Right lung (tissue), 10 donors: ENCODE data around the gene GINS1. TPM values are rescaled to one million over a fixed set of nuclear protein-coding genes. Genes with fewer than 3 reads are reported as not detected.
A peak's percentile ranks its signal among the peaks of the same experiment; 100 is the strongest.

Experiments used
- DNase-seq, 2 donors: peaks; one replicate each; pipeline ENCODE4 v3.0.0-alpha.2; 2013
- long read RNA-seq, 8 donors: transcript quantifications; one replicate each; lab custom pipeline, GENCODE V29; 2026
- polyA plus RNA-seq, 5 donors: library from polyadenylated mRNA; unstranded; fragments of 120-200 nt; gene quantifications; one replicate each; pipeline versions ENCODE4 v1.2.1 to v1.2.3, GENCODE V29; 2013; ENCODE audit warnings: inconsistent platforms in 1 of 5, low replicate concordance in 1 of 5; ENCODE audit not compliant: insufficient read length in 5 of 5, insufficient read depth in 1 of 5

Gene GINS1
- 10 to 100 TPM; 12.6 to 25.5 (median 16.7) TPM for polyA plus RNA-seq
- long read RNA-seq, donor 1, result 0 reads
- long read RNA-seq, donor 2, partial matches to known transcripts, result 0 of 1 reads
- long read RNA-seq, donor 2, other reads (novel, unspliced or antisense), result 0 of 1 reads
- long read RNA-seq, donor 3, partial matches to known transcripts, result 0 of 1 reads
- long read RNA-seq, donor 3, other reads (novel, unspliced or antisense), result 0 of 1 reads
- long read RNA-seq, donor 4, result 0 reads
- long read RNA-seq, donor 5, partial matches to known transcripts, result 32 of 33 reads
- long read RNA-seq, donor 5, other reads (novel, unspliced or antisense), result 0 of 33 reads
- long read RNA-seq, donor 6, partial matches to known transcripts, result 0 of 1 reads
- long read RNA-seq, donor 6, other reads (novel, unspliced or antisense), result 0 of 1 reads
- long read RNA-seq, donor 7, partial matches to known transcripts, result 55 of 79 reads
- long read RNA-seq, donor 7, other reads (novel, unspliced or antisense), result 23 of 79 reads
- long read RNA-seq, donor 8, result 0 reads

DNA sequence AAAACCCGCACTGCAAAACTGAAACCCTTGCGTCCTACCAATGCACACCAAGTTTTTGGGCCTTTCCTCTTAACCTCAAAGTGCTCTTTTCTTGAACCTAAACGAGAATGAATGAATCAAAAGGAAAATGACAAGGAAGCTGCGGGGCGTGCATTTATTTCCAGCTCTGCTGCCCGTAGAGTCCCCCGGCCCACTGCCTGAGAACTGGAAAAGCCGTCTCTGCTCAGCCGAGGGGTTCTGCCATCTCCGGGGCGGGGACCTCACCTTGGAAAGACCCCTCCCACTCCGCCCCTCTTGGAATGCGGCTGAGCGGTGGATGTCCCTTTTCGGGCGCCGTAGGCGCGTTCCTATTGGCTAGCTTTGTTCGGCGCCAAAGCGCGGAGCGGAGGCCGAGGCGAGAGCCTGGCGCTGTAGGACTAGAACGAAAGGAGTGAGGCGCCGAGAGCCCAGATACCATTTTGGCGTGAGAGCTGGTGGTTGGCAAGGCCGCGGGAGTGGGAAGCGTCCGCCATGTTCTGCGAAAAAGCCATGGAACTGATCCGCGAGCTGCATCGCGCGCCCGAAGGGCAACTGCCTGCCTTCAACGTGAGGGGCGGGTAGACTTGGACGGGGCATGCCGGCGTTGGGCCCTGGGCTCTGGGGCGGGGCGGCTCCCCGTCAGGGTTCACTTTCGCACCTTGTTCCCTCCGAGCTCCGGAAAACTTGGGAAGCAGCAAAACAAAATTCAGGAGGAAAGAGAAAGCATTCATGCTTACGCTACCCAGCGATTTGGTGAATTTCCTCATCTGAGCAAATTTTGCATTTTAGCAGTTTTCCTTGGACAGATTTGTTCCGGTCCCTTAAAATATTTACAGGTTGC, at the start of gene GINS1:
Gene GINS1 (plus strand): TSS at position 363 of the 859 bp plus-strand sequence. CDS start 148 bp downstream, at position 511.
- DNase-seq, result peak; percentile 85 to 89

DNA sequence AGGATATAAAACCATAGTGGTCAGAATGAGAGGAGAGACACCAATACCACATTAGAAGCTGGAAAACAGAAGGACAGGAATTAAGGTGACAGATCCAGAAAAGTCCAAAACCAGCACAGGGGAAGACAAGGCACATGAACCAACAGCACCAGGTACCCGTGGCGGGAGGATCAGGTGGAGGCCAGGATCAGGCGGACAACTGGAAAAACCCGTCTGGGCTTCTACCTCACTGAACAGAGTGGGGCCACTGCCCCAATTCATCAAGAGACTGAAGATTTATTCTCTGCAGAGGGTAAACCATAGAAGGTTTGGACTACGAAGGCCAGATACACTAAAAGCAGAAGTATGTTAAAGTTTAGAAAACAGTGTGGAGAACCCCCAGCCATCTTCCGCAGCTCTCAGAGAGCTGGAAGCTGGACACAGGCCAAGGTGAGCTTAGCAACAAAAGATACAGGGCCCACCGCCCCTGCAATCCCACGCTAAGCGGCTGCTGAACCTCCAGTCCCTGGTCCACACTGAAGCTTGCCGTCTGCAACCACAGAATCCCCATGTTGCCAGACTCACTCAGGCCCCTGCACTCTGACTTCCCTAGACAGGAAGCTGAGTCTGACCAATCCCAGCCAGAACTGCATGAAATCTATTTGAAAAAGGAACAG, 46.7 kb upstream of the GINS1 start:
- no peak for DNase-seq

DNA sequence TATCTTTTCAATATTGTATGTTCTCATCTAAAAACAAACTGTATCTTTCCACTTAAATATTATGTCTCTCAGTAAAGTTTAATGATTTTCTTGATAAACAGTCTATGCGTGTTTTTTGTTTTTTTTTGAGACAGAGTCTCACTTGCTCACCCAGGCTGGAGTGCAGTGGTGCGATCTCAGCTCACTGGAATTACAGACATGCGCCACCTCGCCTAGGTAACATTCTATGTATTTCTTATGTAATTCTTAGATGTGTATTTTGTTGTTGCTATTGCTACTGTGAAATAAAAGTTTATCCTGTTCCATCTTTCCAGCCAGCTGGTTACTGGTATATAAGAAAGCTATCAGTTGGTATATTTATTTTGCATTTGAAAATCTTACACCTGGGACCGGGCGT, 46.2 kb upstream of the GINS1 start:
- DNase-seq, result no peak

DNA sequence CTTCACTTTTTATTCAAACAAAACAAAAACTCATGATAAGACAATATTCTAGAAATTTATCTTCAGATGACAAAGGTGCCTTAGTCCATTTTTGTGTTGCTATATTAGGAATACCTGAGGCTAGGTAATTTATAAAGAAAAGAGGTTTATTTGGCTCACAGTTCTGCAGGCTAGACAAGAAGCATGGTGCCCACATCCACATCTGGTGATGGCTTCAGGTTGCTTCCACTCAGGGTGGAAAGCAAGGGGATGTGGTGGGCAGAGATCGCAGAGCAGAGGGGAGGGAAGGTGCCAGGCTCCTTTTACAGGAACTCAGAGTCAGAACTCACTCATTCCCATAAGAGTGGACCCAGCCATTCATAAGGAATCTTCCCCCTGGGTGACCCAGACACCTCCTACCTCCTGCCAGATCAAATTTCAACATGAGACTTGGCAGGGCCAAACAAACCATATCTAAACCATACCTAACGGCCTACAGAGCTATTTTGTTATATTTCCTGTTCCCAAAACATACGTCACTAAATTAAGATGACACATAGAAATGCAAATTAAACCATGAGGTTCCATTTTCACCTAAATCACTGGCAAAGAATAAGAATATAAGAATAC, 43.2 kb upstream of the GINS1 start:
- no peak for DNase-seq

DNA sequence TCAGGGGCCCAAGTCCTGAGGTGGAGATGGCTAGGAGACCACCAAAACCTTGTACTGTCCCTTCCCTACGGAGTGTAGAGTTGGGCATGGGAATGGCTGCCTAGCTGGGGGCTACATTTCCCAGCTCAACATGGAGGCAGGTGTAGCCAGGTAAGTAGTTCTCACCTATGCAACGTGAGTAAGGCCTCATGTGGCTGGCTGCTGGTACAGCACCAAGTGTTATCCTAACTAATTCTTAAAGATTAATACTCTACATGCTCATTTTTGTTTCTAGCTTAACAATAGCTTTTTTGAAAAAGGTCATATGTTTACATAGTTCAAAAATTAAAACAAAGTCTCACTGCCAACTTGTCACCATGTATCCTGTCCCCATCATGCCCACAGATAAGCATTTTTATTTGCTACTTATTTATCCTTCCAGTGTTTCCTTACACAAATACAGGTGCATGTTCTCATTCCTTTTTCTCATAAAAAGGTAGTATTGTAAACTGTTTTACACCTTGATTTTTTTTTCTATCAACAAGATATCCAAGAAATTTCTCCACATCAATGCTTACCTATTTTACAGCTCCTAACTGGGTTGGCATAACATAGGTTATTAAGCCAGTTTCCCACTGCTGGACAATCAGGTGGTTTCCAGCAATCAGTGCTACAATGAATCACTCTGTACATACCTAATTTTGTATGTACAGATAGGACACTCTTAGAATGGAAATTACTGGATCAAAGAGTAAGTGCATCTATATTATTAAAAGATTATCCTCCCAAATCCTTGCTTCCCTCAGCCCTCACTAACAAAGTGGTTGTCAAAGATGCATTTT, 42.4 kb upstream of the GINS1 start:
- no peak for DNase-seq

DNA sequence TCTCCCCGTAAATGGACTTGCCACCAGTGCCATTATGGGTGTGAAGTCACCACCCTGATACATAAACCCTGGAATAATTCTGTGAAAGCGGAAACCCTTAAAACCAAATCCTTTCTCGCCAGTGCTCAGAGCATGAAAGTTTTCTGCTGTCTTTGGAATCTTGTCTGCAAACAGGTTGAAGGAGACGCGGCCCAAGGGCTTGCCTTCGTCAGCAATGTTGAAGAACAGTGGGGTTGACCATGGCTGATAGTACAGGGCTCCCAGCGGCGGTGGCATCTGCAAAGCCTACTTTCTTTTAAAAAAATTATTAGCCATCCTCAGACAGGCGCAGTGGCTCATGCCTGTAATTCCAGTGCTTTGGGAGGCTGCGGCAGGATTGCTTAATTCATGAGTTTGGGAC, 38.9 kb upstream of the GINS1 start:
- DNase-seq, result no peak

DNA sequence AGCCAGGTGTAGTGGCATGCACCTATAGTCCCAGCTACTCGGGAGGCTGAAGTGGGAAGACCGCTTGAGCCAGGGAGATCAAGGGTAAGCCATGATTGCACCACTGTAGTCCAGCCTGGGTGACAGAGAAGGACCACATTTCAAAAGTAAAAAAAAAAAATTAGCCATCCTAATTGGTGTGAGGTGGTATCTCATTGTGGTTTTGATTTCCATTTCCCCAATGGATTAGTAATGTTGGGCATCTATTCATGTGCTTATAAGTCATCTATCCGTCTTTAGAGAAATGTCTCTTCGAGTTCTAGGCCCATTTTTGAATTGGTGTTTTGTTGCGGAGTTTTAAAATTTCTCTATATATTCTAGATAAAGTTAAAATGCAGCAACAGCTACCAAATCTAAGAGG, 38.5 kb upstream of the GINS1 start:
- DNase-seq, result no peak

DNA sequence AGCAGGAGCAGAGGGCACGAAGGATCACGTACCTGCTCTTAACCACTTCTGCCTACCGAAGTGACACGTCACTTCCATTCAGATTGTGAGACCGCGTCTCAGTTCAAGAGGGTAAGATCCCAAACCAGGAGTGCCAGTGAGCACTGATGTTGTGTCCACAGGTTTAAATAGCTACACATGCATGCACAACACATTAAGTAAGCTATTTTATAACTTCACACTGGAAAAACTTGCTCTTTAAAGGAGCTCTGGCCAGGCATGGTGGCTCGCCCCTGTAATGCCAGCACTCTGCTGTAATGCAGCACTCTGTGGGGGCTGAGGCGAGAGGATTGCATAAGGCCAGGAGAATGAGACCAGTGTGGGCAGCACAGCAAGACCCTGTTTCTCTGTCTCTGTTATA, 37.9 kb upstream of the GINS1 start:
- DNase-seq, result peak; percentile 14 to 36

DNA sequence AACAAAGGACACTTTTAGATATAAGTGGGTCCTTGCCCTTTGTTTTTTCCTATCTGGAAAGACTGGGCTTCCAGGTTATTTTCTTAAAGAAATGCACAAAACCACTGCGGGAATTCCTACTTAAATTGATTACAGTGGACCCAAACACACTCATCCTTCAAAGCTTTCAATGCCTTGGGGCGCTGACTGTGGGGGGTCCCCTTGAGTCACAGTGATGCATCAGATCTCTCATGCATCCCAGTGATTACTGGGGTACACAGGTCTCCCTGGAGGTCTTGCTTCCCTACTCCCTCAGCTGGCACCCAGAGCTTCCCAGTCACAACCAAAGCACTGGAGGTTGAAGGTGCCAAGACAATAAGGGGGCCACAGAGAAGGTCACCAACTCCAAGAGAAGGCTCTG, 37.5 kb upstream of the GINS1 start:
- DNase-seq, result no peak

DNA sequence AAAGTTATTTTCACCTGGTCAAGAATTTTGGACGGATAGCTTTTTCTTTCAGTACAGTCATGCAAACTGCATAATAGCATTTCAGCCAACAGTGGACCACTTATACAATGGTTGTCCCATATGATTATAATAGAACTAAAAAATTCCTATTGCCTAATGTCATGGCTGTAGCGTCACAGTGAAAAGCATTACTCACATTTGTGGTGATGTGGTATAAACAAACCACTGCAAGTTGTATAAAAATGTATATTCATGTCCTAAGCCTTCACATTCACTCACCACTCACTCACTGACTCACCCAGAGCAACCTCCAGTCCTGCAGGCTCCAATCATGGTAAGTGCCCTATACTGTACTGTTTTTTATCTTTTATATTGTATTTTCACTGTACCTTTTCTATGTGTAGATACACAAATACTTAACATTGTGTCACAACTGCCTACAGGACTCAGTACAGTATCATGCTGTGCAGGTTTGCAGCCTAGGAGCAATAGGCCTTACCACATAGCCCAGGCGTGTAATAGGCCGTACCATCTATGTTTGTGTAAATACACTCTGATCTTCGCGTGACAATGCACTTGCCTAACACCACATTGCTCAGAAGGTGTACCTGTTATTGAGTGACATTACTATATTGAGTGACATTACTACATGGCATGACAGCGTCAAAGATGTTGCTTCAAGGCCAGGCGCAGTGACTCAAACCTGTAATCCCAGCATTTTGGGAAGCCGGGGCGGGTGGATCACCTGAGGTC, 34.7 kb upstream of the GINS1 start:
- DNase-seq, result no peak

DNA sequence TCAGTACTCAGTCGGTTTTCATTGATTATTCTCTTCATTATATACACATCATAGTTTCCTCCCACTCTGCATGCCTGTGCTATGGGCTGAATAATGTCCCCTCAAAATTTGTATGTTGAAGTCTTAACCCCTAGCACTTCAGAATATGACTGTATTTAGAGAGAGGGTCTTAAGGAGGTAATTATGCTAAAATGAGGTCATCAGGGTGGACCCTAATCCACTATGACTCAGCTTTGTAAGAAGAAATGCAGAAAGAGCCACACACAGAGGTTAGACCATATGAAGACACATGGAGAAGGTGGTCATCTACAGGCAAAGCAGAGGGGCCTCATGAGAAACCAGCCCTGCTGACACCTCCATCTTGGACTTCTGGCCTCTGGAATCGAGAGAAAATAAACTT, 32.6 kb upstream of the GINS1 start:
- no peak for DNase-seq

DNA sequence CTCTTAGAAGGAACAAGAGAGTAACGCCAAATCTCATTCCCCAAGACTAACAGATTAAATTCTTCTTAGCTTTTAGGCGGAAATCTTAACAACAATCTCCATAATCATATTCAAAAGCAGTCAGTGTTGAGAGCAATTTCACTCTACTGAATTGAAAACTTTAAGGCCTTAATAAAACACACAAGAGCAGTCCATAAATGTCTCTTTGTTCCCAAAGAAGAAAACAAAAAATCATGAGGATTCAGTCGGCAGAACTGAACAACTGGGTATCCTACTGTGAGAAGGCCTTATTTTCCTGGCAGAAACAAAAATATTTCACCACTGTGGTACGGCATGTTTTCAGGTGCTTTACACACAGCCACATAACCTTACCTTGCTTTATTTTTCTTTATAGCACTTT, 31.2 kb upstream of the GINS1 start:
- DNase-seq, result no peak

DNA sequence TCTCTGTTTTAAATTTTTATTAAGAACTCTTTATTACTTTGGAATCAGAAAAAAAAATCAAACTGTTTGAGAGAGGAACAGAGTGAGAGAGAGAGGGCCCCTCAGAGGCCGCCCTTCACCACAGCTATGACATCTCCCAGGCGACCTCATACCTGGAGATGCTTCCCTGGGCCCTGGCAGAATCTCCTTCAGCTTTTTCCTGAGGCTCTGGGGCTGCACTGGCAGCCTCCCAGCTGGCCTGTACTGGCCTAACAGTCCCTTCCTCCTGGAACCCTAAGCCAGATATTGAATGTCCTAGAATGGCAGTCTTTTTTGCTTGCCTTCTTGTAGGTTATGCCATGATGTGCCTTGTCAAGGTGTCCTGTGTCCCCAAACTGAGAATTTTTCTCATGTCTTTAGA, 30.6 kb upstream of the GINS1 start:
- no peak for DNase-seq

DNA sequence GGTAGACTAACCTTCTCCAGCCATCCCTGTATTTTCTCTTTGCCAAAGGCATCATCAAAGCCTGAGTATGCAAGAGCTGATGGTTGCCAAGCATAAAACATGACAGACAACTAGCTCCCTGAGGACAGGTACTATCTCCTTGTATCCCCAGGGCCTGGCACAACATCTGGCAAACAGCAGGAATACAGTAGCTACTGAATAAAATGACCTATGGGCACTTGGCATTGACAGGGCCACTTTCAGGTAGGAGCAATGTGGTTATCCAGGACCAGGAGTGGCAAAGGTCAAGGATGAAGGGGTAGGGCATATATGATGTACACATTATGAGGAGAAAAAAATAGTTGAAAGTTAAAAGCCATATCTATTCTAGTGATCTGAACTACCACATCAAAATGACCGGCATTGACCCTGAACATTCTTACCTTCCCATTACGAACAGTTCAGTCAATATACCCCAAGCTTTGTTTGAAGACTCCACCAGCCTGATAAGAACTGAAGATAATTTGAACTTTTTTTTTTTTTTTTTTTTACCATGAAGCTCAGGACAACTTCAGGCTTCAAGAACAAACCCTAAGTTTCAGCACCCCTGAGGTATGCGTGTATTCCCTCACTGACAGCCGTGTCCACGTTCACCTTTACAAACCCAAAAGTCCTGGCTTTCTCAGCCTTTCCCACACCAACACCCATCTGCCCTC, 29.1 kb upstream of the GINS1 start:
- no peak for DNase-seq

DNA sequence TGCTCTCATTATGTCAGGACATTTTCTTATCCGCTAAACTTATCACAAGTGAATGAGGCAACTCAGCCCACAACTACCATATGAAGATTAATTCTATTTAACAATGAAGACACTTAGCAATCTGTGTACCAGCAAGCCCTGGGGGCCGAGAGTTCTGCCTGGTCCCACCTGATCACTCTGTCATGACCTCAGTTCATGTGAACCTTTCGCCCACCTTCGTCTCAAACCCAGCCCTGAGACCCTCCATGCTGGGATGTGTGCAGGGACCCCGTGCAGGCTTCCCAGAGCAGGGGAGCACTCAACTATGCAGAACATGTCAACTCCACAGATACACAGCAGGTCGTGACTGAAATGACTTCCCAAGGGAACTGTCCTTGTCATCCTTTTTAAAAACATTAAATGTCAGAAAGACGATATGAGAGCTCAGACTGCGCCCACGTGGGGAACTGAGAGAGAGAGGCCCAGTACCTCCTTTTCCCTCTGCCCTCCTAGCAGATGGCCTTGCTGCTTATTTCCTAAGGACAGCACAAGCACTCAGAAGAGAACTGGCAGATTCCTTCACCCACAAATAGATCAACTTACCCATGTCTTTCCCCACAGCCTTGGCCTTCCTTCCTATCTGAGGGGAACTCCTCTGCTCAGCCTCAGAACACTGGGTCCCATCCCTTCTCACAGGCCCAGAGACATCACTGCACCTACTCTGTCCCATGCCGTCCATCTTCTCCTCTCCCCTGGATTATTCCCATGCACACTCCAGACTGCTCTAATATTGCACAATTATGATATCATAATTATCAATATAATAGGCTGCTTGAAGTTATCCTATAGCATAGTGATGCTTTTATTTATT, 28.4 kb upstream of the GINS1 start:
- no peak for DNase-seq

DNA sequence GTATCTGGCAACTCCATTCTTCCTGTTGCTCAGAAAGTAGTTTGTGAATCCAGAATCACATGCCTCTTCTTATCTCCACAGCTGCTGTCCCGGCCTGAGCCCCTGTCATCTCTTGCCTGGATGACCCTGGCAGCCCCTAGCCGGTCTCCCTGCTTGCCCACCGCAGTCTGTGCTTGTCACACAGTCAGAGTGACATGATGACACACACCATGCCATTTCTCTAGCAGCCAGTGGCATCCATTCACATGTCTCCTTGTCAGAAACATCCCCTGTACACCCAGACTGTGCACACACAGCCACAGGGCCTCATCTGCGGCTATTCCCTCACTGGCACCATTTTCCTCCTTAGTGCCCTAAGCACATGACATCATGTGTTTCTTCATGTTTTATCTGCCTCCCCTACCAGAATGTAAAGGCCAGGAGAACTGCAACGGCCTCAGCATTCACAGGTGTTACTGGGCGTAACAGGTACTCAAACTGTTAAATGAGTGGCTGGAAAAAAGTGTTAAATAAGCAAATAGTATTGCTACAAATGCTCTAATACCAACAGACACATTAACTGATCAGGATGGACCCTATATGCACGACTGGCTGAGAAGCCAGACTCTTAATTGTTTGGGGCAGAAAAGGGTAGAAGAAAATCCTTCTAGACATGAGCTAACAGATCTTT, 26.4 kb upstream of the GINS1 start:
- DNase-seq, result no peak

DNA sequence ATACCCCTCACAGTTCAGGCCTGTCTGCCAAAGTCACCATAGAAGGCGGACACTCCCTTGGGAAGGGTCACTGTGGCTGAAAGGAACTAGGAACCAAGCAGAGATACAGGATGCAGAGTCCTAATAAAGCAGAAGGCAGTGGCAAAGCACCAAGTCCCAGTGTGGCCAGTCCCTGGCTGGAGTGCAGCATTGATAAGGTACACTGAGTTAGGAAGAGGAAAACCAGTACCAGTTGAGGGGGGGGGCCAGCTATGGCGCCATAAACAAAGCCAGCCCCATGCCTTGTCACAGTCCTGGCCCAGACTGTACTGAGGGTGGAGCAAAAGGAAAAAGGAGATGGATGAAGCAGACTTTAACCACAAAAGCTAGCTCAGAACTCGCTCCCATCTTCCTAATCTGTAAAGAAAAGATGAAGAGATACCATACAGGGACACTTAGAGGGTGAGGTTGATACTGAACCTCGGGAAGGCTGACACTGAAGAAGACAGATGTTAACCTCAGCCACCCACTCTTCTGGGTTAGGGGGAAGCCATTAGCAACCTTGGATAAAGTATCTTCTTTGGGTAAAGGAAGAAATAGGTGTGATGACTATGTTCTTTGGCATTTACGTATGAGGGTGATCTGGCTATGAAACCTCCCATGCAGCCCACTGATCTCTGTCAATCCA, 24.6 kb upstream of the GINS1 start:
- no peak for DNase-seq
